ENCODE data around the gene ZPBP2.
"Not testable (repeated sequence)": the region's sequence is repeated elsewhere in the genome, so short reads cannot be mapped to it uniquely, and the experiment has no call there.

Gene ZPBP2

DNA sequence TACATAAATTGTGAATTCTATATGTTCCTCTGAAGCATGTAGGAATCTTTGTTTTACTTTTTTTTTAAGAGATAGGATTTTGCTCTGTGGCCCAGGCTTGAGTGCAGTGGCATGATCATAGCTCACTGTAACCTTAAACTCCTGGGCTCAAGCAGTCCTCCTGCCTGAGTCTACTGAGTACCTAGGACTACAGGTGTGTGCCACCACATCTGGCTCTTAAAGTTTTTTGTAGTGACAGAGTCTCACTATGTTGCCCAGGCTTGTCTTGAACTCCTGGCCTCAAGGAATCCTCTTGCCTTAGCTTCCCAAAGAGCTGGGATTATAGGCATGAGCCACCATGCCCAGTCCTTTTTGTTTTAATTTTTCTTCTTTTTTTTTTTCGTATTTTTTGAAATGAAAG lies 29.2 kb upstream of the ZPBP2 start:
- H3K27ac ChIP-seq = no peak overlapping the region
- no peak for TF ChIP-seq ZFX (IDR thresholded peaks at IDR 0.05)
- TF ChIP-seq CTCF (conservative IDR thresholded peaks at IDR 0.05) = no peak

DNA sequence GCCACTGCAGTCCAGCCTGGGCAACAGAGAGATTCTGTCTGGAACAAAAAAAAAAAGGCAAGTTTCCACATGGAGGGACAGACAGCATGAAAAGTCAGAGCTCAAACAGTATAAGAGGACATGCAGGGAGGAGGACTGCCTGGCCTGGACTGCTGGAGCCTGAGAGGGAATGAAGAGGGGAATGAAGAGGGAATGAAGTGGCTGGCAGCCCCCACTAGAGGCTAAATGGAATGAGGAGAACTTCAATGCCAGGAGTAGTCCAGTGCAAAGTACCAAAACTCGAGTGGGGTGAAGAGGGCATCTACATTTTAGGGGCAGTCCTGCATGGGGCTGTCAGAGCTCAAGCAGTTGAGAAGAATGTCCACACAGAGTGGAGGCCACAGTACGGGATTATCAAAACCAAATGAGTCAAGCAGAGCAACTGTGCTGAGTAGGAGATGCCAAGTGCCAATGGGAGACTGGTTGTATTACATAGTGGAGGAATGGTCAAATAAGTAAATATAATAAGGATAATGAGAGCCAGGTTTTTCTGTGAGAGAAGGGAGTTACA lies 26.8 kb upstream of the ZPBP2 start:
- no peak for TF ChIP-seq CTCF (conservative IDR thresholded peaks at IDR 0.05)
- no peak for TF ChIP-seq ZFX (IDR thresholded peaks at IDR 0.05)
- H3K27ac ChIP-seq = no peak overlapping the region

- no peak overlapping the region for H3K27ac ChIP-seq
- TF ChIP-seq CTCF (conservative IDR thresholded peaks at IDR 0.05) (no peak), ZFX (IDR thresholded peaks at IDR 0.05) (no peak)
Measured at GRCh38 chr17:39845052-39845846, 22.8 kb upstream of the ZPBP2 start.

DNA sequence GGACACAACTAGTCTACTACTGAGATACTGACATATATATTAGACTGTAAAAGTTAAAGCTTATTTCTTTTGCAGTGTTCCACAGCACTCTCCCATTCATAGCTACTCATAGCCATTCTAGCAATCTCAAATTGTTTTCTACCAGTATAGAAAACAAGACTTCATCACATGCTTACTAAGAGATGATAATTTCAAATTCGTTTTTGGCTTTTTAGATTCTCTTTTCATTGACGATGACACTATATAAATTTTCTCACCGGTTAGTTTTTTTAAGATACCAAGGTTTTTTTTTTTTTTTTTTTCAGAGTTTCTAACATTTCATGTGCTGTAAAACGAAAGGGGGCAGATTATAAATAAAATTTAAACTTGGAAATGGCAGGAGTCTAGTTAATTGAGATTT lies 21.8 kb upstream of the ZPBP2 start:
- TF ChIP-seq CTCF (conservative IDR thresholded peaks at IDR 0.05) = no peak
- no peak for TF ChIP-seq ZFX (IDR thresholded peaks at IDR 0.05)
- H3K27ac ChIP-seq = no peak overlapping the region

- H3K27ac ChIP-seq = no peak overlapping the region
- TF ChIP-seq ZFX (IDR thresholded peaks at IDR 0.05) (no peak), CTCF (conservative IDR thresholded peaks at IDR 0.05) (no peak)
Measured at GRCh38 chr17:39848600-39848999, 19.4 kb upstream of the ZPBP2 start.

- not testable (repeated sequence) for H3K27ac ChIP-seq
Measured at GRCh38 chr17:39850186-39850585, 17.8 kb upstream of the ZPBP2 start.

DNA sequence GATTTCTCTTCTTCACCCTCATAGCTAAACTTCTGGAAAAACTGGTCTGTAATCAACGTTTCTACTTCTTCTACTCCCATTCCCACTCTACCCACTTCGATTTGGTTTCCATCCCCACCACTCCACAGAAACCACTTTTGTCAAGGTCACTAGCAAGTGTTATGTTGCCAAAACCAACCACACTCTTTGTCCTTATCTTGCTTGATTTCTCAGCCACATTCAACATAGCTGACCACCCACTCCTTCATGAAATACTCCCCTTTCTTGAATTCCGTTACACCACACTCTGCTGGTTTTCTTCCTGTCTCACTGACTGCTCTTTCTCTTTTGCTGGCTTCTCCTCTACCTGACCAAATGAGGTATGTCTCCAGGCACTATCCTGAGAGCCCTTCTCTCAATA lies 15.8 kb upstream of the ZPBP2 start:
- TF ChIP-seq ZFX (IDR thresholded peaks at IDR 0.05) = no peak
- no peak for TF ChIP-seq CTCF (conservative IDR thresholded peaks at IDR 0.05)
- H3K27ac ChIP-seq = no peak overlapping the region

- H3K27ac ChIP-seq = no peak overlapping the region
Measured at GRCh38 chr17:39854909-39855308, 13.1 kb upstream of the ZPBP2 start.

DNA sequence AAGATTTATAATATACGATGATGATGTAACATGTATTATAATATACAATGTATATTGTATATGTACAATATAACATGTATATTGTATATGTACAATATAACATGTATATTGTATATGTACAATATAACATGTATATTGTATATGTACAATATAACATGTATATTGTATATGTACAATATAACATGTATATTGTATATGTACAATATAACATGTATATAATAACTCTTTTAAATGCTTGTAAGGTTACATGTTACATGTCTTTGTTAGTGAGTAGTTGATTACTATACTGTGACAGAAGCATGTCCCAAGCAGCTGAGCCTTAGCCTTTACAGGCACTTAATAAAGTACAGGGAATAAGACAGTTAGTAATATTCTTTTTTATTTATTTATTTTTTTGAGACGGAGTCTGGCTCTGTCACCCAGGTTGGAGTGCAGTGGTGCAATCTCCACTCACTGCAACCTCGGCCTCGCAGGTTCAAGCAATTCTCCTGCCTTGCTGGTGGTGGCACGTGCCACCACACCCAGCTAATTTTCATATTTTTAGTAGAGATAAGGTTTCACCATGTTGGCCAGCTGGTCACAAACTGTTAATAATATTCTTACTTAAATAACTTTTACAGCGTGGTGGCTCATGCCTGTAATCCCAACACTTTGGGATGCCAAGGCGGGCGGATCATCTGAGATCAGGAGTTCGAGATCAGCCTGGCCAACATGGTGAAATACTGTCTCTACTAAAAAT lies 11.9 kb upstream of the ZPBP2 start:
- not testable (repeated sequence) for H3K27ac ChIP-seq

More at GRCh38 chr17:39854909-39855308, 13.1 kb upstream of the ZPBP2 start:
- TF ChIP-seq CTCF (conservative IDR thresholded peaks at IDR 0.05) = no peak
- no peak for TF ChIP-seq ZFX (IDR thresholded peaks at IDR 0.05)

All from C4-2B (cell line).